Neutrophil (primary cell): ENCODE results near the gene TMEM233.
"Not testable (repeated sequence)": the region's sequence is repeated elsewhere in the genome, so short reads cannot be mapped to it uniquely, and the experiment has no call there.

Experiments
- H3K27ac ChIP-seq: fragments of 200-600 bp; sonication (generic); 2 replicates; pipeline ENCODE4 v1.5.1; 2016; ENCODE audit warnings: mild to moderate bottlenecking, moderate library complexity
- H3K27me3 ChIP-seq: fragments of 200-600 bp; sonication (generic); 2 replicates; pipeline ENCODE4 v1.6.0; 2016; ENCODE audit warnings: mild to moderate bottlenecking
- H3K36me3 ChIP-seq: fragments of 200-600 bp; sonication (generic); 2 replicates; pipeline ENCODE4 v1.5.1; 2017
- H3K4me1 ChIP-seq, 2 experiments: fragments of 200-600 bp in 1 of 2; sonication (generic) in 1 of 2; 1 replicate in 1 of 2; 2 replicates in 1 of 2; pipeline versions ENCODE4 v1.5.1 to v1.6.1; 2013 to 2016; ENCODE audit warnings: low read depth in 1 of 2, low read length in 1 of 2, mild to moderate bottlenecking in 1 of 2, moderate library complexity in 1 of 2; ENCODE audit not compliant: control insufficient read depth in 1 of 2, insufficient read depth in 1 of 2
- H3K4me3 ChIP-seq, 2 experiments: fragments of 200-600 bp in 1 of 2; sonication (generic) in 1 of 2; 1 replicate in 1 of 2; 2 replicates in 1 of 2; pipeline ENCODE4 v1.5.1; 2013 to 2016; ENCODE audit warnings: low read depth in 1 of 2, low read length in 1 of 2, mild to moderate bottlenecking in 1 of 2, moderate library complexity in 1 of 2
- H3K9me3 ChIP-seq: fragments of 200-600 bp; sonication (generic); 2 replicates; pipeline ENCODE4 v1.5.1; 2016
- CTCF ChIP-seq: fragments of 200-600 bp; sonication (generic); IDR thresholded peaks from 2 replicates; pipeline ENCODE4 v1.5.1; 2016; ENCODE audit warnings: antibody characterized with exemption

TMEM233 gene

DNA sequence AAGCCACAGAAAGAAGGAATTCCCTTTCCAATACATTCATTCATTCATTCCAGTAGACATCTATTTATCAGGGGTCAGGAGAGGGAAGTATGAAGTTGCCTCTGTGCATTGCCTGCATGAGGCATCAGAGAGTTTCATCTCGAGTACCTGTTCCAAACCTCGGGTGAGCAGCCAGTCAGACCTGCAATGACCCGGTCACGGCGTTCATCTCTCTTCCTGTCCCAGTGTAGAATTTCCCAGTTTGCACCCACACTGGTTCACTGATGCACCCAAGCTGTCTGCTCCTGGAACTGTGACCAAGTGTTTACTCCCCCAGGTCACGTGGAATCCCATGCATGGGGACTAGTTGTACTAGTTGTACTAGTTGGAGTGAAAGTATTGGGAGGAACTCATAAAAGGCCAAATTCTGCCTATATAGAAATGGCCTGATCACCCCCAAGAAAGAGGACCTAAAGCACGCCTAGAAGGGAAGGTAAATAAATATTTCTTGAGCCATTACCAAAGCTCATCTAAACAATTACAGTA is 52.0 kb downstream of the TMEM233 start:
- H3K36me3 ChIP-seq = no peaks in the 10 kb centered on the region
- no peak for TF ChIP-seq CTCF
- no peaks in the 10 kb centered on the region for H3K9me3 ChIP-seq
- no peak overlapping the region for H3K4me3 ChIP-seq
- H3K4me1 ChIP-seq = no peaks in the 10 kb centered on the region
- H3K27ac ChIP-seq = no peak overlapping the region
- H3K27me3 ChIP-seq = peaks cover 3% of the 10 kb centered on the region

- no peaks in the 10 kb centered on the region for H3K27me3 ChIP-seq
- H3K36me3 ChIP-seq = no peaks in the 10 kb centered on the region
- no peaks in the 10 kb centered on the region for H3K4me1 ChIP-seq
- TF ChIP-seq CTCF = peak; percentile 50
- H3K4me3 ChIP-seq = no peak overlapping the region
- H3K9me3 ChIP-seq = no peaks in the 10 kb centered on the region
- no peak overlapping the region for H3K27ac ChIP-seq
These were observed 55.7 kb downstream of the TMEM233 start for GRCh38 chr12:119649202-119649808.

- no peaks in the 10 kb centered on the region for H3K27me3 ChIP-seq
- no peaks in the 10 kb centered on the region for H3K9me3 ChIP-seq
- H3K36me3 ChIP-seq = no peaks in the 10 kb centered on the region
- no peak overlapping the region for H3K4me3 ChIP-seq
- no peaks in the 10 kb centered on the region for H3K4me1 ChIP-seq
- no peak for TF ChIP-seq CTCF
- H3K27ac ChIP-seq = no peak overlapping the region
These were observed 59.1 kb downstream of the TMEM233 start for GRCh38 chr12:119652665-119653064.

GRCh38 chr12:119657001-119657400 is 63.4 kb downstream of the TMEM233 start:
- H3K36me3 ChIP-seq, H3K4me3 ChIP-seq: not testable (repeated sequence)

GRCh38 chr12:119658166-119658565 is 64.6 kb downstream of the TMEM233 start:
- not testable (repeated sequence) for H3K4me3 ChIP-seq, H3K36me3 ChIP-seq, H3K27me3 ChIP-seq, H3K9me3 ChIP-seq, H3K27ac ChIP-seq, H3K4me1 ChIP-seq

More at GRCh38 chr12:119657001-119657400, 63.4 kb downstream of the TMEM233 start:
- not testable (repeated sequence) for H3K27ac ChIP-seq, H3K27me3 ChIP-seq, H3K9me3 ChIP-seq, H3K4me1 ChIP-seq

GRCh38 chr12:119659289-119659897 is 65.8 kb downstream of the TMEM233 start:
- no peaks in the 10 kb centered on the region for H3K4me1 ChIP-seq
- no peak overlapping the region for H3K4me3 ChIP-seq
- H3K27ac ChIP-seq = no peak overlapping the region
- H3K27me3 ChIP-seq = no peaks in the 10 kb centered on the region
- H3K36me3 ChIP-seq = no peaks in the 10 kb centered on the region
- H3K9me3 ChIP-seq = no peaks in the 10 kb centered on the region
- TF ChIP-seq CTCF = peak; percentile 89
